ENCODE measurements around the gene SLC34A3.

The SLC34A3 gene

DNA sequence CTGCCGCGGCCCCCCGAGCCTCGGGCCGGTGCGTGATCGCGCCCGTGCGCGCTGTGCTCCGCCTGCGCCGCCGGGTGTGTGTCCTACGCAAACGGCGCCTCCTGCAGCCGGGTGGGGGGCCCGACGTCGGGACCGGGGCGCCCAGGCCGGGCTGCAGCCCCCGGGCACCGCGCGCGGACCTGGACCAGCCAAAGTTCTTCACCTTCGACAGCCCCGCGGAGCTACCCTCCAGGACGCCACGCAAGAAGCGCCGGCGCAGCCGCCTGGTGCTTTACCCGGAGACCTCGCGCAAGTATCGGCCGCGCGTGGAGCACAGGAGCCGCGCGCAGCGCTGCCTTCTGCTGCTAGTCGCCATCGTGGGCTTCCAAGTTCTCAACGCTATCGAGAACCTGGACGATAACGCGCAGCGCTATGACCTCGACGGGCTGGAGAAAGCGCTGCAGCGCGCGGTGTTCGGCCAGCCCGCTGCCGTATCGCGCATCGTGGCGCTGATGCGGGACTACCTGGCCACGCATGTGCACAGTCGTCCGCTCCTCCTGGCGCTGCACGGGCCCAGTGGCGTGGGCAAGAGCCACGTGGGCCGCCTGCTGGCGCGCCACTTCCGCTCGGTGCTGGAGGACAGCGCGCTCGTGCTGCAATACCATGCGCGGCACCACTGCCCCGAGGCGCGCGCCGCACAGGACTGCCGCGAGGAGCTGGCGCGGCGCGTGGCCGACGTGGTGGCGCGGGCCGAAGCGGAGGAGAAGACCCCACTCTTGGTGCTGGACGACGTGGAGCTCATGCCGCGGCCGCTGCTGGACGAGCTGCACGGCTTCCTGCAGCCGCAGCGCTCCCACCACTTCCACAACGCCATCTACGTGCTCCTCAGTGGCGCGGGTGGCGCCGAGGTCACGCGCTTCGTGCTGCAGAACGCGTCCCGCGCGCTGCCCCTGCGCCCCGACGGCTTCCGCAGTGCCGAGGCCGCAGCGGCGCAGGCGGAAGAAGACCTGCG is 48.3 kb downstream of the SLC34A3 start:
- no peak for DNase-seq

DNA sequence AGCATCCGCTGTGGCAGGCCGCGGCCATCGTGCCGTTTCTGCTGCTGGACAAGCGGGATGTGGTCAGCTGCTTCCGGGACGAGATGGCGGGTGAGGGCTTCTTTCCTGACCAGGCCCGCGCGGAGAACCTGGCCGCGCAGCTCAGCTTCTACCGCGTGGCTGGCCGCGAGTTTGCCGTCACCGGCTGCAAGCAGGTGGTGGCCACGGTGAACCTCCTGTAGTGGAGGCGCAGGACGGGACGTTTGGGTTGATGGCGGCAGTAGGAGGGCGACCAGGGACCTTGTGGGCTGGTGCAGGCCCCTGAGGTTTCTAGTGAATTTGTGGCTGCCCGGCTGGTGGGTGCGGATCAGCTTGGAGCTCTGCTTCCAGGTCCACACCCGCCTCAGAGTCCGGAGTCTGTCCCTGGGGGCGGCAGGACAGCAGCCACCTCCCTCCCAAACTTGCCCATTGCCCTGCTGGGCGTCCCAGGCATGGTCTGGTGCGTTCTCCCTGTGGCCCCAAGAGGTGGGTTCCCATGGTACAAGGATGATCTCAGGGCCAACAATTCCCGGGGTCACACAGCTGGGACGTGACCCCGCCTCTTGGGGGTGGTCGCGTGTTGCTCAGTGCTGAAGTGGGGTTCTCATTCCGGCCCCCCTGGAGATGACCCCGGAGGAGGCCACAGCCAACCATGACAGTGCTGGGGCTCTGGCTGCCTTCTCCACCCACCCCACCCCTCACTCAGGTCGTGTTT is 49.2 kb downstream of the SLC34A3 start:
- DNase-seq, result no peak

DNA sequence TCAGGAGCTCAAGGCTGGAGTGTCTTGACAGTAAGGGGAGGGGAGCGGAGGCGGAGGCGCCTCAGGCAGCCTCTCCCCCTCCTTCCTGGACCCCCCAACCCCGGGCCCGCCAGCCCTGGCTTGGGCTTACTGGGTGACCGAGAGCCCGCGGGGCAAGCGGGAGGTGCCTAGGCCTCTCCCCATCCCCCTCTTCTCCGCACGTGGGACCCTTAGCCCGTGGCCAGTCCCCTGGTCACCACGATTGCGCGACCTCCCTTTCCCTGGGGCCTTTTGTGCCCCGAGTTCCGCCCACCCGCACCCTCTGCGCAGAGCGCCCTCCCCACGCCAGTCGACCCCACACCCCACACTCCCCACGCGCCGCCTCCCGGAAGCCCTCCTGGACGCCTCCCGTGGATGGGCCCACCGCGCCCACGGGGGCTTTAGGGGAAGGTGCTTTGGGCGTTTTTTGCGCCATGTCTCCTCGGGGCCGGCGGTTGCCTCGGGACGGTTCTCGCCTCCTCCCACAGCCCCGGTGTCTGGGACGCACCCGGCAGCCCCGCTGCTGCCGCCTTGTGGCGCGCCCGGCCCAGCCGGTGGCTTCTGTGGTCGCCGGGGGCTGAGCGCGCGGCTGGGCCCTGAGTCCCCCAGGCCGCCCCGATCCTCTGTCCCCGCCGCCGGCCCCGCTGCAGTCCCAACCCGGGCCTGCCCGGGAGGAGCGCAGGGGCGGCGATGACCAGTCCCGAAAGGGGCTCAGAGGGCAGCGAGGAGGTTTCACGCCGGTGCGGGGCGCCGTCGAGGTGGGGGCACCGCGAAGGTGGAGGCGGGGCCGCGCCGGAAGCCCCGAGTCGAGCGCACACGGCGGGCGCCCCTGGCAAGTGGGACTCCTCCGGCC is 50.0 kb downstream of the SLC34A3 start:
- DNase-seq, result no peak

DNA sequence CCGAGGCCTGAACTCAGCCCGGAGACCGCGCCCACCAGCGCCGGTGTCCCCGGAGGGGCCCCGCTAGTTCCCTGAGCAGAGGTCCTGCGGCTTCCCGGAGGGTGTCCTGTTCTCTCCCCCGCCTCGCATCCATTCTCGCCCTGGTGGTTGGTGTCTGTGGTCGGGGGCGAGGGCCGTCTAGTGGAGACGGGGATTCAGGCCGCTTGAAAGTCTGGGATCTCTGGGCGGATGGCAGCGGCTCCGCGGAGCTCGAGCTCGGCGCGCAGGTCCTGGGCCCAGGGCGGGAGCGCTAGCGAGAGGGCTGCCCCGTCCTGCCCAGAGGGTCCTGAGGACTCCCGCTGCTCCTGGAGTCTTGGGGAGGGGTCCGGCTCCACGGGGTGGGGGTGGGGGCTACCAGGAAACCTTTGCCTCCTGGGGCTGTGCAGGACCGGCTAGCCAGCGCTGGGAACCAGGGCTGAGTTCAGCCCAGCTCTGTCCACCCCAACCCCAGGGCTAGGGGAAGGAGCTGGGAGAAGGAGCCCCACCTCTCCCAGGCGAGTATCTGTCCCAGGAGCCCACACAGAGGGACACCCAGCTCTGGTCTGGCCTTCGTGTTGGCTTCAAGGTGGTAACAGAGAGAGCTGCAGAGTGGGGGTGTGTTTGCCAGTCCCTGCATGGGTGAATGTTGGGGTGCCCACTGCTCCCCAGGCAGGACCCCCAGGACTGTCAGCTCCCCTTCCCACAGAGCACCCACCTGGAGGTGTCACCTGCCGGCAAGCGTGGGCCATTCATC is 50.8 kb downstream of the SLC34A3 start:
- no peak for DNase-seq

Measured in NCI-H1105 (cell line).